Keratinocyte (primary cell): ENCODE measurements around the gene ANXA11. TPM values are rescaled to one million over a fixed set of nuclear protein-coding genes. Genes with fewer than 3 reads are reported as not detected.

ENCODE experiments used
- DNase-seq: peaks from one replicate; pipeline ENCODE4 v3.0.0-alpha.2; 2011; ENCODE audit warnings: low read depth, missing footprints, low spot score
- FAIRE-seq: peaks from 2 replicates; lab custom pipeline; 2011; peaks lifted over from hg19 to GRCh38; lab: Jason Lieb, UNC
- H2AFZ ChIP-seq: 2 replicates; pipeline ENCODE4 v1.6.0; 2012; ENCODE audit warnings: low read length, control low read depth, inconsistent platforms; ENCODE audit not compliant: control insufficient read depth
- H3K27ac ChIP-seq: 2 replicates; pipeline ENCODE4 v1.5.1; 2011; ENCODE audit warnings: low read length; ENCODE audit not compliant: control insufficient read depth, insufficient read depth
- H3K27me3 ChIP-seq: 3 replicates; pipeline ENCODE4 v1.6.0; 2011; ENCODE audit warnings: low read length; ENCODE audit not compliant: control insufficient read depth, insufficient read depth; ENCODE audit errors: extremely low read depth
- H3K36me3 ChIP-seq, 2 experiments: 2 replicates in 1 of 2; 3 replicates in 1 of 2; pipeline ENCODE4 v1.5.1; 2011; ENCODE audit warnings: low read length in 2 of 2, mild to moderate bottlenecking in 1 of 2; ENCODE audit not compliant: control insufficient read depth in 2 of 2, insufficient read depth in 2 of 2; ENCODE audit errors: extremely low read depth in 1 of 2
- H3K4me1 ChIP-seq: 3 replicates; pipeline ENCODE4 v1.5.1; 2011; ENCODE audit warnings: low read length; ENCODE audit not compliant: control insufficient read depth, insufficient read depth; ENCODE audit errors: extremely low read depth
- H3K4me2 ChIP-seq: 3 replicates; pipeline ENCODE4 v1.6.0; 2011; ENCODE audit warnings: low read depth, low read length; ENCODE audit not compliant: control insufficient read depth, insufficient read depth; ENCODE audit errors: extremely low read depth
- H3K4me3 ChIP-seq, 3 experiments: fragments of 200-600 bp in 1 of 3; sonication (generic) in 1 of 3; 2 replicates in 2 of 3; 3 replicates in 1 of 3; pipeline ENCODE4 v1.5.1; 2011 to 2016; ENCODE audit warnings: low read length in 3 of 3, mild to moderate bottlenecking in 3 of 3, control low read depth in 2 of 3, inconsistent platforms in 1 of 3, low read depth in 1 of 3, mixed read lengths in 1 of 3, mixed run types in 1 of 3, moderate library complexity in 1 of 3; ENCODE audit not compliant: control insufficient read depth in 2 of 3, insufficient read depth in 2 of 3; ENCODE audit errors: extremely low read depth in 1 of 3
- H3K79me2 ChIP-seq: 2 replicates; pipeline ENCODE4 v1.6.0; 2012; ENCODE audit warnings: low read length; ENCODE audit not compliant: control insufficient read depth, insufficient read depth
- H3K9ac ChIP-seq: 3 replicates; pipeline ENCODE4 v1.6.0; 2011; ENCODE audit warnings: low read length; ENCODE audit not compliant: control insufficient read depth, insufficient read depth; ENCODE audit errors: extremely low read depth
- H3K9me1 ChIP-seq: 3 replicates; pipeline ENCODE4 v1.6.0; 2011; ENCODE audit warnings: low read length; ENCODE audit not compliant: control insufficient read depth, insufficient read depth; ENCODE audit errors: extremely low read depth
- H3K9me3 ChIP-seq: 2 replicates; pipeline ENCODE4 v1.5.1; 2012; ENCODE audit warnings: low read depth, low read length; ENCODE audit not compliant: control insufficient read depth
- H4K20me1 ChIP-seq: 3 replicates; pipeline ENCODE4 v1.6.0; 2011; ENCODE audit warnings: low read length; ENCODE audit not compliant: control insufficient read depth, insufficient read depth; ENCODE audit errors: extremely low read depth
- EZH2 ChIP-seq: IDR thresholded peaks from one replicate; pipeline ENCODE4 v1.6.1; 2012; ENCODE audit warnings: inconsistent platforms, mild to moderate bottlenecking, low read length, moderate library complexity
- dilution Hi-C: fragments of 300-500 bp; cut with MboI; formaldehyde crosslinking; loops from one replicate; pipeline ENCODE4 v1.7.0; 2020; ENCODE audit warnings: low sequenced_read_pairs; ENCODE audit not compliant: extremely low pct_ligation_motif_present
- polyA plus RNA-seq, 5 experiments: library from polyadenylated mRNA; depleted of rRNA in 3 of 5; stranded (reverse) in 3 of 5; stranded (forward) in 1 of 5; unstranded in 1 of 5; fragments of >200 nt; gene quantifications; 1 replicate in 1 of 5; 2 replicates in 3 of 5; 3 replicates in 1 of 5; pipeline versions ENCODE4 v1.2.1 to v1.2.3, GENCODE V29; 2011 to 2012; ENCODE audit warnings: missing spikeins in 2 of 5, low read depth in 1 of 5, low replicate concordance in 1 of 5
- TF ChIP-seq, protein P1 (sequence below), 3 experiments: IDR thresholded peaks in 1 of 3; conservative IDR thresholded peaks in 1 of 3; optimal IDR thresholded peaks in 1 of 3; 2 replicates in 2 of 3; 3 replicates in 1 of 3; pipeline versions ENCODE3 to v1.5.1; 2011; ENCODE audit warnings: low read length in 3 of 3, mild to moderate bottlenecking in 3 of 3, moderate library complexity in 2 of 3, control low read depth in 1 of 3, inconsistent platforms in 1 of 3; ENCODE audit not compliant: insufficient read depth in 2 of 3; ENCODE audit errors: extremely low read depth in 1 of 3

ANXA11 gene
- polyA plus RNA-seq, 1 donor (not counting 4 experiments of a cell fraction or from before 2014, with no cell fraction given), result 97.9 TPM

DNA sequence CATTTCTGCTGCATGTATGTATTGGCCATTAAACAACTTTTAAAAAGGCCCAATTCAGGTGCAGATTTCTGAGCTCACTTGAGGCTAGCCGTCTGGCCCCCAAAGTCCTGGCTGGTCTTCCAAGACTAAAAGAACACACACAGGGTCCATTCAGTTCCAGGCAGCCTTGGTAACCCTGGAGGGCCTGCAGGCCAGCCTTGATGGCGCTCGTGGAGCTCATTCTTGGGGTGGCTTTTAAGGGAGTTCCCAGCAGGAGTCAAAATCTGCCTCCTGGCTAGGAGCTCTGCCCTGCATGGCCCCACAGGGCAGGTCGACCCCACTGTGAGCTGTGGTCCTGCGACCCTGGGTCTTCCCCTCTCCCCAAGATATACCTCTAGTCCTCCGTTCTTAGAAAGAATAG is 28.8 kb downstream of the ANXA11 start:
- Histone ChIP-seq H3K4me1 (peaks cover 16% of the 10 kb centered on the region), H3K4me2 (no peak overlapping the region), H2AFZ (no peak overlapping the region), H3K4me3 (no peak overlapping the region), H3K36me3 (peaks cover 0 to 13% of the 10 kb centered on the region in 2 experiments), H3K9me1 (no peaks in the 10 kb centered on the region), H4K20me1 (peaks cover 3% of the 10 kb centered on the region), H3K9me3 (no peaks in the 10 kb centered on the region), H3K27me3 (no peaks in the 10 kb centered on the region), H3K27ac (no peak overlapping the region), H3K79me2 (peaks cover 39% of the 10 kb centered on the region), H3K9ac (no peak overlapping the region)
- dilution Hi-C loops, result no loop called here
- no peak for TF ChIP-seq EZH2
- TF ChIP-seq, protein P1, sequence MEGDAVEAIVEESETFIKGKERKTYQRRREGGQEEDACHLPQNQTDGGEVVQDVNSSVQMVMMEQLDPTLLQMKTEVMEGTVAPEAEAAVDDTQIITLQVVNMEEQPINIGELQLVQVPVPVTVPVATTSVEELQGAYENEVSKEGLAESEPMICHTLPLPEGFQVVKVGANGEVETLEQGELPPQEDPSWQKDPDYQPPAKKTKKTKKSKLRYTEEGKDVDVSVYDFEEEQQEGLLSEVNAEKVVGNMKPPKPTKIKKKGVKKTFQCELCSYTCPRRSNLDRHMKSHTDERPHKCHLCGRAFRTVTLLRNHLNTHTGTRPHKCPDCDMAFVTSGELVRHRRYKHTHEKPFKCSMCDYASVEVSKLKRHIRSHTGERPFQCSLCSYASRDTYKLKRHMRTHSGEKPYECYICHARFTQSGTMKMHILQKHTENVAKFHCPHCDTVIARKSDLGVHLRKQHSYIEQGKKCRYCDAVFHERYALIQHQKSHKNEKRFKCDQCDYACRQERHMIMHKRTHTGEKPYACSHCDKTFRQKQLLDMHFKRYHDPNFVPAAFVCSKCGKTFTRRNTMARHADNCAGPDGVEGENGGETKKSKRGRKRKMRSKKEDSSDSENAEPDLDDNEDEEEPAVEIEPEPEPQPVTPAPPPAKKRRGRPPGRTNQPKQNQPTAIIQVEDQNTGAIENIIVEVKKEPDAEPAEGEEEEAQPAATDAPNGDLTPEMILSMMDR (optimal IDR thresholded peaks at IDR 0.05 in 1 of 3, IDR thresholded peaks at IDR 0.05 in 1 of 3, conservative IDR thresholded peaks at IDR 0.05 in 1 of 3; ENCODE audit: extremely low read depth in 1 of 3, insufficient read depth in 2 of 3, low read length in 3 of 3), result no peak
- DNase-seq (no peak), FAIRE-seq (no peak)

DNA sequence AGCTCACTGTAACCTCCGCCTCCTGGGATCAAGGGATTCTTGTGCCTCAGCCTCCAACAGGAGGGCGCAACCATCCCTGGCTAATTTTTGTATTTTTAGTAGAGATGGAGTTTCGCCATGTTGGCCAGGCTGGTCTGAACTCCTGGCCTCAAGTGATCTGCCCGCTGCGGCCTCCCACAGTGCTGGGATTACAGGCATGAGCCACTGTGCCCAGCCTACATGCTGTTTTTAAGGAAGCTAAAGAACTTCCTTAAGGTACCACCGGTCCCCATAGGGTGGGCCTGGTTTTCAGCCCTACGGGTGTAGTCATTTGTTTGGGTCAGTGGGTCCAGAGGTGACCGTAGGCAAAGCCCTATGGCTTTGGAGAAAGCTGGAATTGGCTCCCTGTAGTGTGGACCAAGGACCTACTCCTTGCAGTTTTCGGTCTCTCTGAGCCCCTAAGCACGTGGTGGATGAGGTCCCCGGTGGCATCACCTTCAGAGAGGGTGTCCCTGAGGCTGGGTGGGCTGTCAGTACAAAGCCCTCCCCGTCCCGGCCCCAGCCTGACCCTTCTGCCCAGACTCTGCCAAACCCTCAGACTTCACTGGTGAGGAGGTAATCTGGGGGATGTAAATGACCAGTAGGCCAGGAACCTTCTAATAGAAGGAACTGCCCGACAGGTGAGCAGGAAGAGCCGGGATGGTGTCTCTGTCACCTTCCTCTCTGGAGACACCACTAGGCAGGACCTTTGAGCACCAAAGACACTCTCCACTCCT is 30.5 kb downstream of the ANXA11 start:
- peaks cover 28% of the 10 kb centered on the region for H3K79me2 ChIP-seq
- peaks cover 7% of the 10 kb centered on the region for H4K20me1 ChIP-seq

More for the DNA sequence above, 30.5 kb downstream of the ANXA11 start:
- Histone ChIP-seq H3K27ac (no peak overlapping the region), H3K4me1 (peaks cover 22% of the 10 kb centered on the region), H2AFZ (no peak overlapping the region), H3K36me3 (peaks cover 6 to 14% of the 10 kb centered on the region in 2 experiments), H3K4me2 (no peak overlapping the region), H3K27me3 (no peaks in the 10 kb centered on the region), H3K4me3 (no peak overlapping the region), H3K9me1 (no peaks in the 10 kb centered on the region), H3K9ac (no peak overlapping the region), H3K9me3 (no peaks in the 10 kb centered on the region)
- dilution Hi-C loops, result no loop called here
- TF ChIP-seq, protein P1 (optimal IDR thresholded peaks at IDR 0.05 in 1 of 3, IDR thresholded peaks at IDR 0.05 in 1 of 3, conservative IDR thresholded peaks at IDR 0.05 in 1 of 3; ENCODE audit: extremely low read depth in 1 of 3, insufficient read depth in 2 of 3, low read length in 3 of 3), result no peak
- TF ChIP-seq EZH2, result no peak
- FAIRE-seq, result no peak
- DNase-seq, result no peak
